MM.1S (cell line): ENCODE data around the gene PAFAH1B2.

Experiments
- DNase-seq: peaks from one replicate; pipeline ENCODE4 v3.0.0-alpha.2; 2015
- H2AFZ ChIP-seq: fragments of 300-600 bp; sonication (generic); 2 replicates; pipeline ENCODE4 v1.6.0; 2016; ENCODE audit warnings: antibody characterized with exemption, low read length
- H3F3A ChIP-seq: fragments of 300-600 bp; sonication (generic); 2 replicates; pipeline ENCODE4 v1.6.1; 2016; ENCODE audit warnings: mild to moderate bottlenecking, antibody characterized with exemption, low read length, moderate library complexity, mixed read lengths; ENCODE audit not compliant: insufficient read depth
- H3K27ac ChIP-seq: fragments of 300-600 bp; sonication (generic); 2 replicates; pipeline ENCODE4 v1.5.1; 2016; ENCODE audit warnings: mild to moderate bottlenecking, low read length
- H3K27me3 ChIP-seq: fragments of 300-600 bp; sonication (generic); replicated peaks from 2 replicates; pipeline ENCODE4 v1.6.0; 2016; ENCODE audit warnings: low read length; ENCODE audit not compliant: insufficient read depth
- H3K36me3 ChIP-seq: fragments of 300-600 bp; sonication (generic); replicated peaks from 2 replicates; pipeline ENCODE4 v1.6.1; 2016; ENCODE audit warnings: mild to moderate bottlenecking, low read length, mixed read lengths; ENCODE audit not compliant: insufficient read depth
- H3K4me1 ChIP-seq: fragments of 300-600 bp; sonication (generic); 2 replicates; pipeline ENCODE4 v1.6.1; 2016; ENCODE audit warnings: low read length, mixed read lengths
- H3K4me2 ChIP-seq: fragments of 300-600 bp; sonication (generic); 2 replicates; pipeline ENCODE4 v1.6.0; 2016; ENCODE audit warnings: low read depth, low read length
- H3K4me3 ChIP-seq: fragments of 300-600 bp; sonication (generic); 2 replicates; pipeline ENCODE4 v1.5.1; 2016; ENCODE audit warnings: low read length, mixed read lengths
- H3K79me2 ChIP-seq: fragments of 300-600 bp; sonication (generic); 2 replicates; pipeline ENCODE4 v1.6.1; 2016; ENCODE audit warnings: mixed run types, low read length, mixed read lengths
- H3K9ac ChIP-seq: fragments of 300-600 bp; sonication (generic); 2 replicates; pipeline ENCODE4 v1.6.1; 2016; ENCODE audit warnings: low read length, mixed read lengths
- H3K9me2 ChIP-seq: fragments of 300-600 bp; sonication (generic); replicated peaks from 2 replicates; pipeline ENCODE4 v1.6.1; 2016; ENCODE audit warnings: mild to moderate bottlenecking, low read length, mixed read lengths; ENCODE audit not compliant: insufficient read depth
- H3K9me3 ChIP-seq: fragments of 300-600 bp; sonication (generic); replicated peaks from 2 replicates; pipeline ENCODE4 v1.6.1; 2016; ENCODE audit warnings: mild to moderate bottlenecking, low read length, mixed read lengths; ENCODE audit not compliant: insufficient read depth
- H4K20me1 ChIP-seq: fragments of 300-600 bp; sonication (generic); 2 replicates; pipeline ENCODE4 v1.6.1; 2016; ENCODE audit warnings: mild to moderate bottlenecking, low read length, moderate library complexity, mixed read lengths; ENCODE audit not compliant: insufficient read depth
- CTCF ChIP-seq: fragments of 300-600 bp; sonication (generic); IDR thresholded peaks from 2 replicates; pipeline ENCODE4 v1.5.1; 2016; ENCODE audit warnings: antibody characterized with exemption, low read length, mixed read lengths
- EZH2 ChIP-seq: fragments of 300-600 bp; sonication (generic); optimal IDR thresholded peaks from 2 replicates; pipeline ENCODE3; 2017; ENCODE audit warnings: low read depth, mild to moderate bottlenecking, antibody characterized with exemption, low read length, mixed read lengths
- EZH2phosphoT487 ChIP-seq: fragments of 300-600 bp; sonication (generic); IDR thresholded peaks from 2 replicates; pipeline ENCODE4 v1.6.1; 2018; ENCODE audit warnings: antibody characterized with exemption, low read length

PAFAH1B2 gene

GRCh38 chr11:117143871-117144476 is at the start of gene PAFAH1B2:
TSS of gene PAFAH1B2 (plus strand) at chr11:117144287. CDS start at chr11:117152448, 8,161 bp downstream.
- peaks cover 12% of the 10 kb centered on the region for H3F3A ChIP-seq
- H3K4me1 ChIP-seq: 0 out of 2 replicates have a peak, but pooled peaks cover 3% of the 10 kb centered on the region
- H3K9ac ChIP-seq: peak within 1 kb of the TSS; percentile 69
- TF ChIP-seq EZH2 (no peak), CTCF (no peak), EZH2phosphoT487 (no peak)
- H3K27me3 ChIP-seq: no peaks in the 10 kb centered on the region
- 0 out of 2 replicates have a peak, but pooled peaks cover under 1% of the 10 kb centered on the region for H3K36me3 ChIP-seq
- peak within 1 kb of the TSS; percentile 79 for H2AFZ ChIP-seq
- no peaks in the 10 kb centered on the region for H3K9me3 ChIP-seq
- peaks cover 17% of the 10 kb centered on the region for H4K20me1 ChIP-seq
- peak within 1 kb of the TSS; percentile 75 for H3K4me3 ChIP-seq
- H3K79me2 ChIP-seq: peaks cover 49% of the 10 kb centered on the region
- H3K27ac ChIP-seq: peak within 1 kb of the TSS; percentile 52; the same call in 1 of the 2 replicates
- DNase-seq: peak; percentile 96
- no peaks in the 10 kb centered on the region for H3K9me2 ChIP-seq
- peak within 1 kb of the TSS; percentile 86 for H3K4me2 ChIP-seq

GRCh38 chr11:117094776-117095175 is 49.3 kb upstream of the PAFAH1B2 start:
- H3K9ac ChIP-seq: no peak overlapping the region
- H3K79me2 ChIP-seq: peaks cover 83% of the 10 kb centered on the region
- H3K4me1 ChIP-seq: peaks cover 32% of the 10 kb centered on the region
- no peak for TF ChIP-seq EZH2phosphoT487
- no peak for TF ChIP-seq EZH2
- no peak for TF ChIP-seq CTCF
- no peaks in the 10 kb centered on the region for H3K9me3 ChIP-seq
- no peaks in the 10 kb centered on the region for H3K27me3 ChIP-seq
- no peak overlapping the region for H3K27ac ChIP-seq
- no peak overlapping the region for H2AFZ ChIP-seq
- no peak for DNase-seq
- no peak overlapping the region for H3K4me2 ChIP-seq
- H3K36me3 ChIP-seq: 0 out of 2 replicates have a peak, but pooled peaks cover 3% of the 10 kb centered on the region
- H4K20me1 ChIP-seq: peaks cover 26% of the 10 kb centered on the region
- no peak overlapping the region for H3K4me3 ChIP-seq
- no peaks in the 10 kb centered on the region for H3K9me2 ChIP-seq
- H3F3A ChIP-seq: peaks cover 15% of the 10 kb centered on the region

- Histone ChIP-seq H3K4me2 (peak overlapping the region; percentile 79; the same call in 1 of the 2 replicates), H3K4me1 (peaks cover 32% of the 10 kb centered on the region), H3K9me2 (no peaks in the 10 kb centered on the region), H3K9me3 (no peaks in the 10 kb centered on the region), H3K36me3 (0 out of 2 replicates have a peak, but pooled peaks cover 3% of the 10 kb centered on the region), H2AFZ (no peak overlapping the region), H3K27me3 (no peaks in the 10 kb centered on the region), H3K9ac (peak overlapping the region; percentile 98; the same call in 1 of the 2 replicates), H3F3A (peaks cover 15% of the 10 kb centered on the region), H3K4me3 (peak overlapping the region; percentile 92), H3K27ac (peak overlapping the region; percentile 76; the same call in 1 of the 2 replicates), H3K79me2 (peaks cover 75% of the 10 kb centered on the region), H4K20me1 (peaks cover 20% of the 10 kb centered on the region)
- TF ChIP-seq CTCF (no peak), EZH2 (no peak), EZH2phosphoT487 (no peak)
- no peak for DNase-seq
Measured at GRCh38 chr11:117095284-117096161, 48.6 kb upstream of the PAFAH1B2 start.
